RWPE2 (cell line): ENCODE data around the gene TOR4A.

ENCODE experiments used
- ATAC-seq: fragments of 200-7000 bp; cut with Tn5 transposase; 3 replicates; pipeline ENCODE4 v1.9.1; 2021; ENCODE audit warnings: low read depth
- DNase-seq: peaks from one replicate; pipeline ENCODE4 v3.0.0-alpha.2; 2020; ENCODE audit warnings: low spot score
- H3K27ac ChIP-seq: fragments of 450-650 bp; 2 replicates; pipeline ENCODE4 v1.5.1; 2017; ENCODE audit warnings: mild to moderate bottlenecking; ENCODE audit not compliant: poor library complexity, severe bottlenecking
- H3K27me3 ChIP-seq: fragments of 250-450 bp; sonication (Bioruptor Pico); 2 replicates; pipeline ENCODE4 v1.5.1; 2021; ENCODE audit warnings: mild to moderate bottlenecking, moderate library complexity; ENCODE audit not compliant: insufficient read depth, poor library complexity, severe bottlenecking
- H3K36me3 ChIP-seq: fragments of 250-450 bp; sonication (Bioruptor Pico); 2 replicates; pipeline ENCODE4 v1.5.1; 2020; ENCODE audit warnings: low read depth, mild to moderate bottlenecking, moderate library complexity
- H3K4me1 ChIP-seq: fragments of 250-450 bp; sonication (Bioruptor Pico); 2 replicates; pipeline ENCODE4 v1.5.1; 2021; ENCODE audit warnings: mild to moderate bottlenecking, moderate library complexity; ENCODE audit not compliant: insufficient read depth, poor library complexity, severe bottlenecking
- H3K4me3 ChIP-seq: fragments of 250-450 bp; sonication (Bioruptor Pico); 2 replicates; pipeline ENCODE4 v1.5.1; 2021; ENCODE audit warnings: mild to moderate bottlenecking, moderate library complexity; ENCODE audit not compliant: severe bottlenecking
- H3K9me3 ChIP-seq: fragments of 250-450 bp; sonication (Bioruptor Pico); 2 replicates; pipeline ENCODE4 v1.5.1; 2021; ENCODE audit warnings: mild to moderate bottlenecking, moderate library complexity; ENCODE audit not compliant: severe bottlenecking
- TF ChIP-seq, protein P1 (sequence below): fragments of 450-650 bp; IDR thresholded peaks from one replicate; pipeline ENCODE4 v1.5.1; 2017; ENCODE audit warnings: mild to moderate bottlenecking, moderate library complexity; ENCODE audit not compliant: poor library complexity, severe bottlenecking

Gene TOR4A

DNA sequence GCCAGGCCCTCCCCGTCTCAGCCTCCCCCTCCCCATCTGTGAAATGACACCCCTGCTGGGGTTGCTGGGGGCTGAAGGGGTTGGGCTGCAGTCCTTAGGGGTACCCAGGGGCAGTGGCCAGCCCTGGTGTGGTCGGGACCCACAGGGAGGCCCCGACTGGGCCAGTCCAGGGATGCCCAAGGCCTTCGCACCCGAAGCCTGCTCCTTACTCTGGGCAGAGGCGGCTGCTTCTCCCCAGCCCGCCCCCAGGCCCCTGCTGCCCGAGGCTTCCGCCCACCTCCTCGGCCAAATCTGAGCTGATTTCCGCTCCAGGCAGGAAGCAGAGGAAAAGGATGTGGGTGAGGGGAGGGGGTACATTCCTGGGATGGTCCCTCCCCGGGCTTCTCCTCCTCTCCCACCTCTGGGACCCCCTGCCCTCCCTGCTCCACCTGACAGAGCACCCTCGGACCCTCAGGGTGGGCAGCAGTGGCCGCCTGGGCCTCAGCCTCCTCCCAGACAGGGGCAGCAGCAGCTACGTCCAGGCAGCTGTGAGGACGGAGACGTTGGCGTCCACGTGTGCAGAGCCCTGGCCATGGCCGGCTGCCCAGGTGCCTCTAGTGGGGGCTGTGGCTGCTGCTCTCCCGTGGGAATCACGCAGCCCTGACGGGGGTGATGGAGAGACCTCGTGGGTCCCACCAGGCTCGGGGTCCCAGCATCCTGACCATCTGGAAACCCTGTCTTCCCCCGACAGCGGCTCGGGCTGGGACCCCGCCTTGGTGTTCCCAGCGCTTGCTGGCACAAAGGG lies 28.7 kb downstream of the TOR4A start:
- Histone ChIP-seq H3K27me3 (no peaks in the 10 kb centered on the region), H3K4me3 (no peak overlapping the region), H3K36me3 (no peaks in the 10 kb centered on the region), H3K4me1 (peaks cover 18% of the 10 kb centered on the region), H3K27ac (no peak overlapping the region), H3K9me3 (no peaks in the 10 kb centered on the region)
- TF ChIP-seq, protein P1, sequence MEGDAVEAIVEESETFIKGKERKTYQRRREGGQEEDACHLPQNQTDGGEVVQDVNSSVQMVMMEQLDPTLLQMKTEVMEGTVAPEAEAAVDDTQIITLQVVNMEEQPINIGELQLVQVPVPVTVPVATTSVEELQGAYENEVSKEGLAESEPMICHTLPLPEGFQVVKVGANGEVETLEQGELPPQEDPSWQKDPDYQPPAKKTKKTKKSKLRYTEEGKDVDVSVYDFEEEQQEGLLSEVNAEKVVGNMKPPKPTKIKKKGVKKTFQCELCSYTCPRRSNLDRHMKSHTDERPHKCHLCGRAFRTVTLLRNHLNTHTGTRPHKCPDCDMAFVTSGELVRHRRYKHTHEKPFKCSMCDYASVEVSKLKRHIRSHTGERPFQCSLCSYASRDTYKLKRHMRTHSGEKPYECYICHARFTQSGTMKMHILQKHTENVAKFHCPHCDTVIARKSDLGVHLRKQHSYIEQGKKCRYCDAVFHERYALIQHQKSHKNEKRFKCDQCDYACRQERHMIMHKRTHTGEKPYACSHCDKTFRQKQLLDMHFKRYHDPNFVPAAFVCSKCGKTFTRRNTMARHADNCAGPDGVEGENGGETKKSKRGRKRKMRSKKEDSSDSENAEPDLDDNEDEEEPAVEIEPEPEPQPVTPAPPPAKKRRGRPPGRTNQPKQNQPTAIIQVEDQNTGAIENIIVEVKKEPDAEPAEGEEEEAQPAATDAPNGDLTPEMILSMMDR, result no peak
- DNase-seq (no peak), ATAC-seq (no peak)

DNA sequence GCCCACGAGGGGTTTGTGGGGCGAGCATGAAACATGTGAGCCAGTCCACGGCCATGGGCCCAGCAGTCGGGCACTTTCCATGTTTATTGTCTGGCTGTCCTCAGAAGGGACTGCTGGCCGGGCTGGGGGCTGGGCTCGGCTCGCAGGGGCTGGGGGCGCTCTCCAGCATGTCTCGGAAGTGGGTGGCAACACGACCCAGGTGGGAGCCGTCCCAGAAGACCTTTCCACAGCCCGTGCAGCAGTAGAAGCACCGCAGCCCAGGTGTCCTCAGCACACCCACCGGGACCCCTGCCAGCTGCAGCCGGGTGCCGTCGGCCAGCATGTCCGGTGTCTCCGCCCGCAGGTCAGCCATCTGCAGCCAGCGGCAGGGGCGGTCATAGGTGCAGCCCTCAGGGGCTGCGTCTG lies 29.3 kb downstream of the TOR4A start:
- Histone ChIP-seq H3K4me3 (no peak overlapping the region), H3K4me1 (peaks cover 23% of the 10 kb centered on the region)
- TF ChIP-seq, protein P1, result no peak

DNA sequence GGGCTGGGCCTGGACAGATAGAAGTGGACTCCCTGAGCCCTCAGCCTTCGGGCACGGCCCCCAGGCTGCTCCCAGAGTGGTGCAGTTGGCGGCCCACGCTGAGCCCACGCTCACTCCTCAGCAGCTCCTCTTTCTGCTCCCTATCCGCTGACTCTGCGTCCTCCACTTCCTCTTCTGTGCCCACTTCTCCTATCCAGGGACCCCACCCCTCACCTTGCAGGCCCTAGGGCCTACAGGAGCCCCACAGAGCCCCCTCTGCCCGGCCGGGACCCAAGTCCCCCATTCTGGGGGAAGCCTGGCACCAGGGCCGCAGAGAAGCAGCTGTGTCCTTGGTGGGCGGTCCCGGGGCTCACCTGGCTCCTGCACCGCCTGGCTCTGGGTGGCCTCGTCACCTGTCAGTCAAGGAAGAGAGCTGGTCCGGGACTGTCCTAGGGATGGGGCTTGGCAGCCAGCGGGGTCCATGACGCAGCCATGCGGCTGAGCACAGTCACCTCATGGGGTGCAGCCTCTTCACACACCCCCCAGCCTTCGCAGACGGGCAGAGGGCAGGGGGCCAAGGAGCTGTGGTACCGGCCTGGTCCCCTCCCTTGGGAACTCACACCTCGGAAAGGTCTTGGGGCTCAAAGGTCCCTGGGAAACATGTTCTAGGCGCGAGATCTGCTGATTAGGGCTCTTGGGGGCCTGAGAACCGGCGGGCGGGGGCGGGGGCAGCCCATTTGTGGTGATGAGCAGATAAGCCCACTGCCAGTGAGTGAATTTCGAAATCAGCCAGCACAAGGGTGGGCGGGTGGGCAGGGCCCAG lies 29.9 kb downstream of the TOR4A start:
- DNase-seq (no peak), ATAC-seq (no peak)
- H3K36me3 ChIP-seq, result no peaks in the 10 kb centered on the region
- H3K4me3 ChIP-seq, result no peak overlapping the region
- TF ChIP-seq, protein P1, result no peak
- peaks cover 24% of the 10 kb centered on the region for H3K4me1 ChIP-seq
- H3K27ac ChIP-seq, result no peak overlapping the region
- H3K9me3 ChIP-seq, result no peaks in the 10 kb centered on the region
- H3K27me3 ChIP-seq, result no peaks in the 10 kb centered on the region

More for the DNA sequence above, 29.3 kb downstream of the TOR4A start:
- no peak for ATAC-seq
- Histone ChIP-seq H3K9me3 (no peaks in the 10 kb centered on the region), H3K27me3 (no peaks in the 10 kb centered on the region), H3K27ac (no peak overlapping the region), H3K36me3 (no peaks in the 10 kb centered on the region)
- DNase-seq, result no peak

DNA sequence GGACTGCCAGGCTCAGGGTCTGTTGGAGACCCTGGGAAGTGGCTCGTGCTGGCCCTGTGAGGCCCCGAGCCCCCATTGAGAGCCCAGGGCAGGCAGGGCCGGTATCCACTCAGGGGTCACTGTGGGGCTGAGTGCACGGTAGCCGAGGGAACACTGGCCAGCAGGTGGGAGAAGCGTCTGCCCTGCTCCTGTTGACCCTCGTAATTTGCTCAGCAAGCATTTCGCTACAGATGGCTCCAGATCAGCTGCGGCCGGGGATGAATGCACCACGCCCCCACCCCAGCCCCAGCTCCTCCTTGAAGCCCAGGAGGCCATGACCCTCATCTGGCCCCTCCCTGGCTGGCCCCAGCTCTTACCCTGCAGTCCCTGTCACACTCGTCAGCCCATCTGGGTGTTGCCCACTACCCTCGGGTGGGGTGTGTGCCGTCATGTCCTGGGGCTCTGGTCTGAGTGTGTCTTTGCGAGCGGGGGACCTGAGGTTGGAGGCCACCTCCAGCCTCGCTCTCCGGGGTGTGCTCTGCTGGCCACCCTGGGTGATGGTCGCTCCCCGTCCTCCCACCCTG lies 30.6 kb downstream of the TOR4A start:
- Histone ChIP-seq H3K27me3 (no peaks in the 10 kb centered on the region), H3K4me1 (peaks cover 19% of the 10 kb centered on the region), H3K36me3 (no peaks in the 10 kb centered on the region), H3K4me3 (no peak overlapping the region), H3K9me3 (no peaks in the 10 kb centered on the region), H3K27ac (no peak overlapping the region)
- DNase-seq (no peak), ATAC-seq (no peak)
- TF ChIP-seq, protein P1, result no peak
